GM23338 (cell line): ENCODE results near the gene RAD23A.

Experiments
- CREB1 ChIP-seq: fragments of 250-450 bp; sonication (Bioruptor Pico); IDR thresholded peaks from 2 replicates; pipeline ENCODE4 v1.5.0; 2020; ENCODE audit warnings: low read depth, mild to moderate bottlenecking, moderate library complexity
- TF ChIP-seq, protein P1 (sequence below): IDR thresholded peaks from one replicate; pipeline ENCODE4 v1.6.1; 2018; ENCODE audit warnings: antibody characterized with exemption; ENCODE audit not compliant: unreplicated experiment
- TF ChIP-seq, protein P2 (sequence below), 2 experiments: fragments of 200-600 bp in 1 of 2; sonication (generic) in 1 of 2; conservative IDR thresholded peaks; 2 replicates each; pipeline versions ENCODE4 v1.5.1 to v1.6.1; 2016 to 2017; ENCODE audit warnings: antibody characterized with exemption in 2 of 2, low read depth in 2 of 2, mild to moderate bottlenecking in 2 of 2, moderate library complexity in 1 of 2

DNA sequence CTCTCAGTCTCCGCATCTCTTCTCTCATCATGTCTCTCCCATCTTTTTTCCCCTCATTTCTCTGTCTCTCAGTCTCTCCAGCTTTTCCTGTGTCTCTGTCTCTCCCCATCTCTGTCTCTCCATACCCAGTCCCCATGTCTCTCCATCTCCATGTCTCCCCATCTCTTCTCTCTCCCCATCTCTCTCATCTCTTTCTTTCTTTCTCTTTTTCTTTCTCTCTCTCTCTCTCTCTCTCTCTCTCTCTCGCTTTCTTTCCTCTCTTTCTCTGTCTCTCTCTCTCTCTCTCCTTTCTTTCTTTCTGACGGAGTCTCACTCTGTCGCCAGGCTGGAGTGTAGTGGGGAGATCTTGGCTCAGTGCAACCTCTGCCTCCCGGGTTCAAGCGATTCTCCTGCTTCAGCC lies 37.0 kb downstream of the RAD23A start:
- TF ChIP-seq, protein P1, sequence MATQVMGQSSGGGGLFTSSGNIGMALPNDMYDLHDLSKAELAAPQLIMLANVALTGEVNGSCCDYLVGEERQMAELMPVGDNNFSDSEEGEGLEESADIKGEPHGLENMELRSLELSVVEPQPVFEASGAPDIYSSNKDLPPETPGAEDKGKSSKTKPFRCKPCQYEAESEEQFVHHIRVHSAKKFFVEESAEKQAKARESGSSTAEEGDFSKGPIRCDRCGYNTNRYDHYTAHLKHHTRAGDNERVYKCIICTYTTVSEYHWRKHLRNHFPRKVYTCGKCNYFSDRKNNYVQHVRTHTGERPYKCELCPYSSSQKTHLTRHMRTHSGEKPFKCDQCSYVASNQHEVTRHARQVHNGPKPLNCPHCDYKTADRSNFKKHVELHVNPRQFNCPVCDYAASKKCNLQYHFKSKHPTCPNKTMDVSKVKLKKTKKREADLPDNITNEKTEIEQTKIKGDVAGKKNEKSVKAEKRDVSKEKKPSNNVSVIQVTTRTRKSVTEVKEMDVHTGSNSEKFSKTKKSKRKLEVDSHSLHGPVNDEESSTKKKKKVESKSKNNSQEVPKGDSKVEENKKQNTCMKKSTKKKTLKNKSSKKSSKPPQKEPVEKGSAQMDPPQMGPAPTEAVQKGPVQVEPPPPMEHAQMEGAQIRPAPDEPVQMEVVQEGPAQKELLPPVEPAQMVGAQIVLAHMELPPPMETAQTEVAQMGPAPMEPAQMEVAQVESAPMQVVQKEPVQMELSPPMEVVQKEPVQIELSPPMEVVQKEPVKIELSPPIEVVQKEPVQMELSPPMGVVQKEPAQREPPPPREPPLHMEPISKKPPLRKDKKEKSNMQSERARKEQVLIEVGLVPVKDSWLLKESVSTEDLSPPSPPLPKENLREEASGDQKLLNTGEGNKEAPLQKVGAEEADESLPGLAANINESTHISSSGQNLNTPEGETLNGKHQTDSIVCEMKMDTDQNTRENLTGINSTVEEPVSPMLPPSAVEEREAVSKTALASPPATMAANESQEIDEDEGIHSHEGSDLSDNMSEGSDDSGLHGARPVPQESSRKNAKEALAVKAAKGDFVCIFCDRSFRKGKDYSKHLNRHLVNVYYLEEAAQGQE: no peak
- no peak for TF ChIP-seq CREB1 (CRISPR knock-in tag)
- TF ChIP-seq, protein P2, sequence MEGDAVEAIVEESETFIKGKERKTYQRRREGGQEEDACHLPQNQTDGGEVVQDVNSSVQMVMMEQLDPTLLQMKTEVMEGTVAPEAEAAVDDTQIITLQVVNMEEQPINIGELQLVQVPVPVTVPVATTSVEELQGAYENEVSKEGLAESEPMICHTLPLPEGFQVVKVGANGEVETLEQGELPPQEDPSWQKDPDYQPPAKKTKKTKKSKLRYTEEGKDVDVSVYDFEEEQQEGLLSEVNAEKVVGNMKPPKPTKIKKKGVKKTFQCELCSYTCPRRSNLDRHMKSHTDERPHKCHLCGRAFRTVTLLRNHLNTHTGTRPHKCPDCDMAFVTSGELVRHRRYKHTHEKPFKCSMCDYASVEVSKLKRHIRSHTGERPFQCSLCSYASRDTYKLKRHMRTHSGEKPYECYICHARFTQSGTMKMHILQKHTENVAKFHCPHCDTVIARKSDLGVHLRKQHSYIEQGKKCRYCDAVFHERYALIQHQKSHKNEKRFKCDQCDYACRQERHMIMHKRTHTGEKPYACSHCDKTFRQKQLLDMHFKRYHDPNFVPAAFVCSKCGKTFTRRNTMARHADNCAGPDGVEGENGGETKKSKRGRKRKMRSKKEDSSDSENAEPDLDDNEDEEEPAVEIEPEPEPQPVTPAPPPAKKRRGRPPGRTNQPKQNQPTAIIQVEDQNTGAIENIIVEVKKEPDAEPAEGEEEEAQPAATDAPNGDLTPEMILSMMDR (conservative IDR thresholded peaks at IDR 0.05; ENCODE audit: low read depth in 2 of 2): no peak
